ENCODE measurements around the gene PRSS53.
A peak's percentile ranks its signal among the peaks of the same experiment; 100 is the strongest.

PRSS53 gene

DNA sequence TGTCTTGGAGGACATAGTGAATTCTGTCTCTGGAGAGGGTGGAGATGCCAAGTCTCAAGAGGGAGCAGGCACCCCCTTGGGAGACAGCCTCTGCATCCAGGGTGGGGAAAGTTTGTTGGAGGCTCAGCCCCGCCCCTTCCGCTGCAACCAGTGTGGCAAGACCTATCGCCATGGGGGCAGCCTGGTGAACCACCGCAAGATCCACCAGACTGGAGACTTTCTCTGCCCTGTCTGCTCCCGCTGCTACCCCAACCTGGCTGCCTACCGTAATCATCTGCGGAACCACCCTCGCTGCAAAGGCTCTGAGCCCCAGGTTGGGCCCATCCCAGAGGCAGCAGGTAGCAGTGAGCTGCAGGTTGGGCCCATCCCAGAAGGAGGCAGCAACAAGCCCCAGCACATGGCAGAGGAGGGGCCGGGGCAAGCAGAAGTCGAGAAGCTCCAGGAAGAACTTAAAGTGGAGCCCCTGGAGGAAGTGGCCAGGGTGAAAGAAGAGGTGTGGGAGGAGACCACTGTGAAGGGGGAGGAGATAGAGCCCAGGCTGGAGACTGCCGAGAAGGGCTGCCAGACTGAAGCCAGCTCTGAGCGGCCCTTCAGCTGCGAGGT, 9.3 kb downstream of the PRSS53 start:
- no peak for DNase-seq (ENCODE audit: low read depth in 2 of 2, low spot score in 1 of 2)

DNA sequence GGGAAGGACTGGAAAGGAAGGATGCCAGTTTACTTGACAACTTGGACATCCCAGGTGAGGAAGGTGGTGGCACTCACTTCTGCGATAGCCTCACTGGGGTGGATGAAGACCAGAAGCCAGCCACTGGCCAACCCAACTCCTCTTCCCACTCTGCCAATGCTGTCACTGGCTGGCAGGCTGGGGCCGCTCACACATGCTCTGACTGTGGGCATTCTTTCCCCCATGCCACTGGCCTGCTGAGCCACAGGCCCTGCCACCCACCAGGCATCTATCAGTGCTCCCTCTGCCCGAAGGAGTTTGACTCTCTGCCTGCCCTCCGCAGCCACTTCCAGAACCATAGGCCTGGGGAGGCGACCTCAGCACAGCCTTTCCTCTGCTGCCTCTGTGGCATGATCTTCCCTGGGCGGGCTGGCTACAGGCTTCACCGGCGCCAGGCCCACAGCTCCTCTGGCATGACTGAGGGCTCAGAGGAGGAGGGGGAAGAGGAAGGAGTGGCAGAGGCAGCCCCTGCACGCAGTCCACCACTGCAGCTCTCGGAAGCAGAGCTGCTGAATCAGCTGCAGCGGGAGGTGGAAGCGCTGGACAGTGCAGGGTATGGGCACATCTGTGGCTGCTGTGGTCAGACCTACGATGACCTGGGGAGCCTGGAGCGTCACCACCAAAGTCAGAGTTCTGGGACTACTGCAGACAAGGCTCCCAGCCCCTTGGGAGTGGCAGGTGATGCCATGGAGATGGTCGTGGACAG, 10.0 kb downstream of the PRSS53 start:
- DNase-seq (ENCODE audit: low read depth in 2 of 2, low spot score in 1 of 2): no peak

DNA sequence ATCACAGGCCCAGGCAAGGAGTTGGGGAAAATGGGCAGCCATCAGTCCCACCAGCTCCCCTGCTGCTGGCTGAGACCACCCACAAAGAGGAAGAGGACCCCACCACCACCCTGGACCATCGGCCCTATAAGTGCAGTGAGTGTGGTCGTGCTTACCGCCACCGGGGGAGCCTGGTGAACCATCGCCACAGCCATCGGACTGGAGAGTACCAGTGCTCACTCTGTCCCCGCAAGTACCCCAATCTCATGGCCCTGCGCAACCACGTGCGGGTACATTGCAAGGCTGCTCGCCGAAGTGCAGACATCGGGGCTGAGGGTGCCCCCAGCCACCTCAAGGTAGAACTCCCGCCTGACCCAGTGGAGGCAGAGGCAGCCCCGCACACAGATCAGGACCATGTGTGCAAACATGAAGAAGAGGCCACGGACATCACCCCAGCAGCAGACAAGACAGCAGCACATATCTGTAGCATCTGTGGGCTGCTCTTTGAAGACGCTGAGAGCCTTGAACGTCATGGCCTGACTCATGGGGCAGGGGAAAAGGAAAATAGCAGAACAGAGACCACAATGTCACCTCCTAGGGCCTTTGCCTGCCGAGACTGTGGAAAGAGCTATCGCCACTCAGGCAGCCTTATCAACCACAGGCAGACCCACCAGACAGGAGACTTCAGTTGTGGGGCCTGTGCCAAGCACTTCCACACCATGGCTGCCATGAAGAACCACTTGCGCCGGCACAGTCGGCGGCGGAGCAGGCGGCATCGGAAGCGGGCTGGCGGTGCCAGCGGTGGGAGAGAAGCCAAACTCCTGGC, 10.9 kb downstream of the PRSS53 start:
- no peak for DNase-seq (ENCODE audit: low read depth in 2 of 2, low spot score in 1 of 2)

DNA sequence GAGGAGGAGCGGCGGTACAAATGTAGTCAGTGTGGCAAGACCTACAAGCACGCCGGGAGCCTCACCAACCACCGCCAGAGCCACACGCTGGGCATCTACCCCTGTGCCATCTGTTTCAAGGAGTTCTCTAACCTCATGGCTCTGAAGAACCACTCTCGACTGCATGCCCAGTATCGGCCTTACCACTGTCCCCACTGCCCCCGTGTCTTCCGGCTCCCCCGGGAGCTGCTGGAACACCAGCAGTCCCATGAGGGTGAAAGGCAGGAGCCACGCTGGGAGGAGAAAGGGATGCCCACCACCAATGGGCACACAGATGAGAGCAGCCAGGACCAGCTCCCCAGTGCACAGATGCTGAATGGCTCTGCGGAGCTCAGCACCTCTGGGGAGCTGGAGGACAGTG, 11.7 kb downstream of the PRSS53 start:
- DNase-seq (ENCODE audit: low read depth in 2 of 2, low spot score in 1 of 2): no peak

DNA sequence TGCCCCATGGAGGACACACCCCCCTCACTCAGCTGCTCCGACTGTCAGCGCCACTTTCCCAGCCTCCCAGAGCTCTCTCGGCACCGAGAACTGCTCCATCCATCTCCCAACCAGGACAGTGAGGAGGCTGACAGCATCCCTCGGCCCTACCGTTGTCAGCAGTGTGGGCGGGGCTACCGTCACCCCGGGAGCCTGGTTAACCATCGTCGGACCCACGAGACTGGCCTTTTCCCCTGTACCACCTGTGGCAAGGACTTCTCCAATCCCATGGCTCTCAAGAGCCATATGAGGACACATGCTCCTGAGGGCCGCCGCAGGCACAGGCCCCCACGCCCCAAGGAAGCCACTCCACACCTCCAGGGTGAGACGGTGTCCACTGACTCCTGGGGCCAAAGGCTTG, 12.4 kb downstream of the PRSS53 start:
- DNase-seq (ENCODE audit: low read depth in 2 of 2, low spot score in 1 of 2): no peak

DNA sequence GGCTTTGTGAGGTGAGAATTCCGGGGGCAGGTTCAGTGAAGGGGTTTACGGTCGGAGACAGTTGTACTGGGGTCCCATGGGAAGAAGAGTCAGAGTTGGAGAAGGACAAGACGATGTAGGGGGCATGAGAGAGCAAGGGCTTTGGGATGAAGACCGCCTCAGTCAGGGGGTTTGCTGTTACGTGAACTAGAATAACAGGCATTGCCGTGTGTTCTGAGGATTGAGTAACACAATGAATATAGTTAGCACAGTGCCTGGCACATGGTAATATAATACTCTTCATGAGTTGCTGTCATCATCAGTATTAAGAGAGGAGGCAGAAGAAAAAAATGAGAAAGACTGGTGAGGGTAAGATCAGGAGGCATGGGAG, 13.9 kb downstream of the PRSS53 start:
- no peak for DNase-seq (ENCODE audit: low read depth in 2 of 2, low spot score in 1 of 2)

DNA sequence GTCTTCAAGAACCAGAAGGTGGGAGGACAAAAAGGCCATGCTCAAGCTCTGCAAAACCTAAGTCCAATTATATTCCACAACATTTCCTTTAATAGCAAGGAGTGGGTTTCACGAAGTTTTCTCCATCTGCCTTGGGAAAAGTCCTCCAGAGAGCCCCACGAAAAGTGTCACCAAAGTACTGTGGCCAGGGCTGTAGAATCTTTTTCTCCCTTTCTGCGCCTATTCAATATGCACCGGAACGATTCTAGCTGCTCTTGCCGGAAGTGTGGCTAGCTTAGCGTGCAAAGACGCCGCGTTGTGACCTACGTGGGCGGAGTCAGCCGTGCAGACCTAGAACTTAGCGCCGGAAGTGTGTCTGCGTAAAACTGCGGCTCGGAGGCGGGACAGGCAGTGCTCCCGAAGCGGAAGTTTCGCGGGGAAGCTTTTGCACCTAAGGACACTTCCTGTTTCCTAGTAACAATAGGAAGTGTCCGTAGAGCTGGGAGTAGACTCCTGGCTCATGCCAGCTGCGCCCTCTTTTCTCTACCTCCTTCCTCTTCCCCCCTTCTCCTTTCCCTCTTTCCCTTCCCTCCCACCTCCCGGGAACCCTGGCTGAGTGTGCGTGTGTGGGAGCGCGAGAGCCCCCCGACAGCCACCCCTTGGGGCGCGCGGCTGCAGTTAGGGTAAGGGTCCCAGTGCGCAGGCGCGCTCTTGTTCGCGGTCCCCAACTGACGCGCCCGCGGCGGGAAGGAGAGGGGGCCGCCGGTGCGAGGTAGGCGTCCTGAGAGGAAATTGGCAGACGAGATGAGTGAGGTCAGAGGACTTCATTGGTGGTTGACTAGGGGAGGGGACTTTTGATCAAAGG, 14.6 kb downstream of the PRSS53 start, which contains the start of the genes ZNF646 and ZNF668:
Gene ZNF646 (plus strand): TSS at position 453 of the 844 bp plus-strand sequence. CDS start 1,903 bp downstream, outside the sequence.
Gene ZNF668 (minus strand): TSS at position 271 of the 844 bp plus-strand sequence. CDS start 9,781 bp downstream, outside the sequence.
- DNase-seq (ENCODE audit: low read depth in 2 of 2, low spot score in 1 of 2): peak; percentile 91 to 96

DNA sequence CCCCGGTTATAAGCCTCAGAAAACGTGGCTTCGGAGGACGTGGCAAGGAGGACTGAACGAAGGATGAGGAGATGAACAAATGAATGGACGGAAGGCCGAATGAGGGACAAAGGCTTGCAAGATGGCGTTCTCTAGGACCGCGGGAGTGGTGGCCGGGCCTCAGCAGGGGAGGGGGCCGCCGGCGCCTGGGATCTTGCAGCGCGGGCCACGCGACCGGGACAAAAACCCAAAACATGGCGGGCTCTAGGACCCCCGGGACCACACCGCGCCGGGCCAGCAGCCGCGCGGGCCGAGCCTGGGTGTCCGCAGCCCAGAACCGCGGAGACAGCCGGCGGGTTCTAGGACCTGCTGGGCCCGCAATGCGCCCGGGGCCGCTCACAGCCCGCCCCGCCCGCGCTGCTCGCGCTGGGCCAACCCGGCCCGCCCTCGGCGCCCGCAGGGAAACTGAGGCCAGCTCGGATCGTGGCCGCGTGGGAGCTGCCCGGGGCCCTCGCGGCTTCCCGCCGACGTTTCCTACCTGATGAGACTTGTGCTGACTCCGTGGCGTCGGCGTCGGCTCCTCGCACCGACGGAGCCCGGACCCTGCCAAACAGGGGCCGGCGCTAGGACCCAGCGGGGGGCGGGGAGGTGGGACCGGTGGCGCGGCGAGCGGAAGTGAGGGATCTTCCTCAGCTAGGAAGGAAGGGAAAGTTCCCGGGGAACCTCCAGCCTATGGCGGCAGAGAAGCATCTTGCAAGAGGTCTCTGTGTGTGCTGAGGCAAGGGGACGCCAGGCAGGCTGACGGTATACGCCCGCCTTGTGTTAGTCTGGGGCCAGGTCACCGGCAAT, 15.4 kb downstream of the PRSS53 start:
- peak; percentile 68 to 80 for DNase-seq (ENCODE audit: low read depth in 2 of 2, low spot score in 1 of 2)

DNA sequence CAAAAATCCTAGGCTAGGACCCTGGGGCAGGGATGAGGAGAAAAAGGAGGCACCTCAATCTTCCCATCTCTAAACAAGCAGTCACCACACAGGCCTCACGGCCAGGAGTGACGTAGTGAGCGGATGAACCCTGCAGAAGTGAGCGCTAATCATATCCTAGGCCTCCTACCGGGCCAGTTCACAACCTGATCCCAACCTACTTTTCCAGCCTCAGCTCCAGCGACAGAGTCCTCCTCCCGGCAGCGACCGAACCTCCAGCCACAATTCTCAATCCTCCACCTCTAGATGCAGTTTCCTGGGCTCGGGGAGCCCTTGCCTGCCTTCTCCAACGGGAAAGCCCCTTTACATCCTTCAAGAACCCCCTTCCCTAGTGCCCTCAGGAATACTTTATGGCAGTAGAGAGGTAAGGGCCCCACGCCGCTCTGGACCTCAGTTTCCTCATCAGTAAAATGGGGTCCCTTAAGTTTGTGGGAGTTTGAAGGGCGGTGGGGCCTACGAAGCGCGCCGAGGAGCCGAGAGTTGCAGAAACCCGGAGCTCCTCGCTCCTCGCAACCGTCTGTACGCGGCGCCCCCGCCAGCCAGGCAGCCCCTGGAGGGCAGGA, 16.1 kb downstream of the PRSS53 start:
- DNase-seq (ENCODE audit: low read depth in 2 of 2, low spot score in 1 of 2): no peak

DNA sequence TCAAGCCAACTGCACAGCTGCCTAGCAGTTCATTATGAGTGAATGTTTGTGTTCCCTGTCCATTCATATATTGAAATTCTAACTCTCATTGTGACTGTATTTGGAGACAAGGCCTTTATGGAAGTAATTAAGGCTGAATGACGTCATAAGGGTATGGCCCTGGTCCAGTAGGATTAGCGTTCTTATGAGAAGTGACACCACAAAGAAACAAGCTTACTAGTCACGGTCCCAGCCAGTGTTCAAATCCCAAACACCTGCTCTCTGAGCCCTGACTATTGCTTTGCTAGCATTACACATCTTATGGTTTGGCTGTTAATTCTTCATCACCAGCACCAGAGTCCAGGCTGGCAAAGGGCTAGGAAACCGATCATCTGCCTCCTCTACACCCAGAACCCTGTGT, 16.9 kb downstream of the PRSS53 start:
- no peak for DNase-seq (ENCODE audit: low read depth in 2 of 2, low spot score in 1 of 2)

DNA sequence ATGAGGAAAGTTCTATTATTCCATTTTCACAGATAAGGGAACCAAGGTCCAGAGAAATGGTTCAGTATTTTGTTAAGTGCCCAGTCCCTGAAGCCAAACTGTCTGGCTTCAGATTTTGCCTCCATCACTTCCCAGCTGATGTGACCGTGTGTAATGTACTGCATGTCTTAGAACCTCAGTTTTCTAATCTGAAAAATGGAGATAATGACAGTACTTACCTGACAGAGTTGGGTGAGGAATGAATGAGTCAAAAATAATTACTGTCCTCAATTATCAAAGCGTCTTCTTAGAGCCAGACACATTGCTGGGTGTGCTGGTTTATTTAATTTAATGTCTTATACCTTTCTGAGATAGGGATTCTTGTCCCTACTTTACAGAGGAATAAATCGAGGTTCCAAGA, 21.4 kb downstream of the PRSS53 start:
- no peak for DNase-seq (ENCODE audit: low read depth in 2 of 2, low spot score in 1 of 2)

DNA sequence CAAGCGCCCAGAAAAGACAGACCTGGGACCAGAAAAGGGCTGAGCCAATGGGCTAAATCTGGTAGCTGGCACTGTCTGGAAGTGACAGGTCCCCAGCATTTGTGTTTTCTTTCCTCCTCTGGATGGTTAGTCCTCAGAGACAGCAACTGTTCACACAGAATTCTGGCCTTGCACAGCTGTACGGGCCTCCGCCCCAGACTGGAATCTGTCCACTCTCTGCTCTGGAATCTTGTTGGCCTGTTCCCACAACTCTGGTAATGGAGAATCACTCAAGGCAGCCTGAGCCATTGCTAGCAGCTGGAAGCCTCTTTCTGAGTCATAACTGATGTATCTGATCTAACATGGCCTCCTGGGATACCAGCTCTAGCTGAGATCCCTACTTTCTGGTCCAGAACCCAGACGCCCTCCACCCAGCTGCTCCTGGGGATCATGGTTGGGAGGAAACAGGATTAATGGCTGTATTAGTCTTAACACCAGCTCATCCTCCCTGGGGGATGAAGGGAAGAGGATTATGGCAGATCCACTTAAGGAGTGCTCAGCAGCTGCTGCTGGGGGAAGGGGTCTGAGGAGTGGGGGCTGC, 23.8 kb downstream of the PRSS53 start:
- DNase-seq (ENCODE audit: low read depth in 2 of 2, low spot score in 1 of 2): no peak

DNA sequence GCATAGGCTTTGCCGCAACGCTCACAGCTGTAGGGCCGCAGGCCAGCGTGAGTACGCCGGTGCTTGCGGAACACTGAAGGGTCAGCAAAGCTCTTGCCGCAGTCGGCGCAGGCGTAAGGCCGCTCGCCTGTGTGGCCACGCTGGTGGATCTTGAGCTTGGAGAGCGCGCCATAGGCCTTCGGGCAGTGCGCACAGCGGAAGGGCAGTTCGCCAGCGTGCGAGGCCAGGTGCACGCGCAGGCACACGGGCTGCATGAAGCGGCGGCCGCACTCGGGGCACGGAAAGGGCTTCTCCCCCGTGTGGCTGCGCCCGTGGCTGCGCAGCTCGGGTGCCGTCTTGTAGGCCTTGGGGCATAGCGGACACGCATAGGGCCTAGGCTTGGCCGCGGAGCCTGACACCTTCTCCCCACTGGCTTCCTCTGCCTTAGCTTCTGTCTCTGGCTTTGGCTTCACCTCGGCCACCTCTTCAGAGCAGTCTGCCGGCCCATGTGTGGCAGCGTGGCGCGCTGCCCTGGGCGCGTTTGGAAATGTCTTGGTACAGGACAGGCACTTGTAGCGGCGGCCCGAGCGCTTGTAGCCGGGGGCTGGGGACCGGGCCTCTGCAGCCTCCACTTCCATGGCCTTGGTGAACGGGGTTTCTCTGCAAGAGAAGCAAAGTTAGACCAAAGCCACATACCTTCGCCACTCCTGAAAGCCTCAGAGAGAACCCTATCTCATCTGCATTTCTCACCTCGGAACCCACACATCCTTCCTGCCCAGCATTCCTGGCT, 24.7 kb downstream of the PRSS53 start:
- DNase-seq (ENCODE audit: low read depth in 2 of 2, low spot score in 1 of 2): no peak

DNA sequence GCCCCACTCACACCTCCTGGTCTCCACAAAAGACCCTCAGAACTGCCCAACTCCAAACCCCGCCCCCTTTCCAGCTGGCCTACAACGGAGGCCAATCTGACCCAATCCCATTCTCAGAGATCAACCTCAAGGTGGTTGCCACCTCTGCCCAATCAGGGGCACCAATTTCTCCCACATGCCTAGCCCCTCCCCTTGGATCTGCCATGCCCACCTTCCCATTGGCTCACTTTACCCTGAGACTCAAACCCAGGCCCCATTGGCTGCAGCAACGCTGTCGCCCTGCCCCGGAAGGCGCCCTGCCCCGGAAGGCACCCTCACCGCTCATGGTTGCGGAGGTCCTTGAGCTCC, 25.3 kb downstream of the PRSS53 start:
- no peak for DNase-seq (ENCODE audit: low read depth in 2 of 2, low spot score in 1 of 2)

DNA sequence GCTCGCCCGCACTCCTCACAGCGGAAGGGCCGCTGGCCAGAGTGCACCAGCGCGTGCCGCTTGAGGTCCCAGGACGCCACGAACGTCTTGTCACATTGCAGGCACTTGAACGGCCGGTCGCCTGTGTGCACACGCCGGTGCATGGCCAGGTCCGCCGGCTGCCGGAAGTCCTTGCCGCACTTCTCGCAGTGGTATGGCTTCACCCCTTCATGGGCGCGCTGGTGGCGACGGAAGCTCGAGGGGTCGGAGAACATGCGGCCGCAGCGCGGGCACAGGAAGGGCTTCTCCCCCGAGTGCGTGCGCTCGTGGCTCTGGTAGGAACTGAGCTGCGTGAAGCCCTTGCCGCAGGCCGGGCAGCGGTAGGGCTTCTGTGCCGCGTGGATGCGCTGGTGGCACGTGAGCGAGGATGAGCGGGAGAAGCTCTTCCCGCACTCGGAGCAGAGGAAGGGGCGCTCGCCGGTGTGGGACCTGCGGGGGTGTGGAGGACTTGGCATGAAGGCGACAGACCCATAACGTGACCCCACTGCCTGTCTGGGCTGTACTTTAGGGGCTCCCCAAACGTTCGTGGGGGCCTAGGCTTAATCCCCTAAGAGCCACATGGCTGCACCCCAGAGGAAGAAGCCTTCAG, 26.8 kb downstream of the PRSS53 start:
- no peak for DNase-seq (ENCODE audit: low read depth in 2 of 2, low spot score in 1 of 2)

DNA sequence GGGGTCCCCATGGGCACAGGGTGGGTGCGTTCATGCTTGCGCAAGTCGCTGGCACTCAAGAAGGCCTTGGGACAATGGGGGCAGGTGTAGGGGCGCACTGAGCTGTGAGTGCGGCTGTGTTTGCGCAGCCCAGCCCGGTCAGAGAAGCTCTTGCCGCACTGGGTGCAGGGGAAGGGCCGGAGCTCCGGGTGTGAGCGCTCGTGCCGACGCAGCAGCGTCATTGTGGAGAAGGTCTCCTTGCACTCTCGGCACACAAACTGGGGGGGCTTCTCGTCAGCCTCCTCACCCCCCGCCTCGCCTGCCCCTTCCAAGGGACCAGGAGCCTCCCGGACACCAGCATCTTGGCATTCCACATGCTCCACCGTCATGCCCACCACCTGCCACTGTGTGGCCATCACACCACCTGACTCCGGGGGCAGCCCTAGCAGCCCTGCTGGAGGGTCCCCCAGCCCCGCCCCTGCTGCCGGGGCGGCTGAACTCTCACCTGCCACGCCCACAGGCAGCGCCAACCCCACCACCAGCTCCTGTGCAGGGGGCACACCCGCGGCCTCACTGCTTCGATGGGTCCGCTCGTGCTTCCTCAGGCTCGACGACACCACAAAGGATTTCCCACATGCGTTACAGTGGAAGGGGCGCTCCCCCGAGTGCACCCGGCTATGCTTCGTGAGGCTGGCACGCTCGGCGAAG, 27.5 kb downstream of the PRSS53 start:
- DNase-seq (ENCODE audit: low read depth in 2 of 2, low spot score in 1 of 2): no peak

DNA sequence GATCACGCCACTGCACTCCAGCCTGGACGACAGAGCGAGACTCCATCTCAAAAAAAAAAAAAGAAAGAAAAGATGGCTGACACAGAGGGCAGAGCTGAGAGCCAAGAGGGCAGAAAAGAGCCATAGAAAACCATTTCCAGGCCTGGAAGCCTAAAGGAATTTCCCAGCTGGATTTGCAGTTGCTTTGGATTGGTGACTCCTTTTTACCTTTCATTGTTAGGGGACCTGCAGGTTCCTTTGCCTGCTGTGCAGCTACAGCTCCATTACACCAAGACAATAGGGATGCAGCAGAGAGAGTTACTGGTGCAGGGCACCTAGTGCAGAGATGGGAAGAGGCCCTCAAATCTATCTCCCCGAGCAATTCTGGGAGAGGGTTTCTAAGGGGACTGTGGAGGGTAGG, 33.1 kb downstream of the PRSS53 start:
- no peak for DNase-seq (ENCODE audit: low read depth in 2 of 2, low spot score in 1 of 2)

DNA sequence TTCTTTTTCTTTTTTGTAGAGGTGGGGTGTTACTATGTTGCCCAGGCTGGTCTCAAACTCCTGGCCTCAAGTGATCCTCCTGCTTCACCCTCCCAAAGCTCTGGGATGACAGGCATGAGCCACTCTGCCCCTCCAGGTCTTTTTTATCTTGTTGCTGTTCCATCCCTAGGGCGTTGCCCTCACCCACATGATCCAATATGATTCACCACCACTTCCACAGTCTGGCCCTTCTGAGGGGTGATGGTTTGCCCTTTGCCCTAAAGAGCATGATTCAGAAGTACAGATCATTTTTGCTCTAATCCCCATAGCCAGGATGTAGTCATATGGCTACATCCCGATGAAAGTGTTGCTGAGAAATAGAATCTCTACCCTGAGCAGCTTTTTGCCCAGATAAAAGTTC, 36.6 kb downstream of the PRSS53 start:
- no peak for DNase-seq (ENCODE audit: low read depth in 2 of 2, low spot score in 1 of 2)

All from stimulated activated CD8-positive, alpha-beta memory T cell treated with anti-CD3 and anti-CD28 coated beads, Interleukin-4, amount 100 ng/mL, for 1 hour (primary cell).